ENCODE measurements around the gene RAP2A.

DNA sequence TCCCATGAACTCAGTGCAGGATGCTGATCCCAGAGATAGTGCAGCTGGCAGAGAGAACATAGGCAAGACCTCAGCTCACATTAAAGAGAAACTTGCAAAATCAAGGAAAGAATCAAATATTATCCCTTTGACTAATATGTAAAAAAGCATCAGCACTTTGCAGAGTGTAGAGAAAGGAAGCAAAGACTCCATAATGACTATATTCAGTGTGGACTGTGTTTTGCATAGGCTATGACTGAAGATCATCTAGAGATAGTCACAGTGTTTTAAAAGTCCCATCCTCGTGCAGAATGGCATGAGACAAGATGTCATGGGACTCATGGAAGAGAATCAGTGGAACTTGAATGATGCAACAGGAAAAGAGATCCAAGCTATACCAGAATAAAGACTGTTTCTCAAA, 84.0 kb downstream of the RAP2A start:
- TF ChIP-seq CTCF (IDR thresholded peaks at IDR 0.05): no peak
- no peak for TF ChIP-seq POLR2AphosphoS5 (IDR thresholded peaks at IDR 0.05)
- TF ChIP-seq POLR2A (IDR thresholded peaks at IDR 0.05): no peak

All from prostate gland (tissue), 2 donors.